ENCODE data around the gene FPR1. TPM values are rescaled to one million over a fixed set of nuclear protein-coding genes. Genes with fewer than 3 reads are reported as not detected.

Gene FPR1
- total and polyA plus RNA-seq, 2 of the 4 experiments (the other 2 are of a cell fraction) = not detected

GRCh38 chr19:51703575-51704515, 47.8 kb downstream of the FPR1 start:
- peak overlapping the region; percentile 82 for H3K27ac ChIP-seq (ENCODE audit: insufficient read depth, low read length)
- H3K79me1 ChIP-seq (ENCODE audit: low read depth in 1 of 2, low read length in 2 of 2) = peaks cover 18 to 45% of the 10 kb centered on the region in 2 experiments
- H3K4me3 ChIP-seq (ENCODE audit: insufficient read depth, low read depth, low read length) = peak overlapping the region; percentile 45
- H4K20me1 ChIP-seq (ENCODE audit: insufficient read depth, low read length) = peaks cover 24% of the 10 kb centered on the region
- H2BK120ac ChIP-seq (ENCODE audit: low read depth, low read length) = no peak overlapping the region
- ChIA-PET POLR2A (ENCODE audit: unreplicated experiment) (interaction anchor here (2.2 kb wide), 1 partner anchor 15 kb away, joined by 7 read pairs; no protein-coding TSS in a partner anchor), CTCF (interaction anchor here (0.9 to 1.3 kb wide), 3 partner anchors 16 to 74 kb away, joined by 3 to 5 read pairs (median 3); no protein-coding TSS in a partner anchor)
- peak overlapping the region; percentile 77 for H2AK9ac ChIP-seq (replicated peaks; ENCODE audit: low read depth, low read length, poor library complexity)
- no TSS peak for BruUV-seq (replicated peaks)
- H3K23ac ChIP-seq (ENCODE audit: low read depth, low read length) = peak overlapping the region; percentile 70; the same call in 1 of the 2 replicates
- H3K4me2 ChIP-seq (ENCODE audit: low read depth, low read length) = peak overlapping the region; percentile 88
- H3K9me3 ChIP-seq (ENCODE audit: control insufficient read depth, insufficient read depth, low read length) = no peaks in the 10 kb centered on the region
- peak; percentile 91 for ATAC-seq (ENCODE audit: low read depth)
- peak overlapping the region; percentile 78 to 82 for H4K8ac ChIP-seq (ENCODE audit: low read depth in 2 of 2, low read length in 2 of 2)
- H3K4ac ChIP-seq (ENCODE audit: low read depth, low read length) = peak overlapping the region; percentile 91
- peak overlapping the region; percentile 58 for H2BK5ac ChIP-seq (ENCODE audit: low read depth, low read length, poor library complexity, severe bottlenecking)
- peak overlapping the region; percentile 22 for H2AK5ac ChIP-seq (ENCODE audit: low read depth, low read length)
- peaks cover 60% of the 10 kb centered on the region for H3K36me3 ChIP-seq (ENCODE audit: control insufficient read depth, insufficient read depth, low read length)
- dilution Hi-C loops (cut with HindIII; ENCODE audit: low sequenced_read_pairs, unreplicated experiment) (no loop called here), in situ Hi-C loops (cut with MboI; ENCODE audit: low sequenced_read_pairs) (no loop called here), intact Hi-C loops (cut with micrococcal nuclease) (no loop called here)
- peak overlapping the region; percentile 54 for H4K91ac ChIP-seq (ENCODE audit: insufficient read depth, low read depth, low read length)
- H2BK20ac ChIP-seq (ENCODE audit: low read depth, low read length) = no peak overlapping the region
- H3K4me1 ChIP-seq (ENCODE audit: control insufficient read depth, insufficient read depth, low read length) = 0 out of 2 replicates have a peak, but pooled peaks cover 2% of the 10 kb centered on the region
- 0% methylated on average over 11 of the region's 74 CpGs; no CpG with 5 or more reads in 1 of the 2 experiments for WGBS, 2 experiments (ENCODE audit: extremely low coverage in 2 of 2, insufficient read length in 1 of 2)
- peak overlapping the region; percentile 87 for H2AFZ ChIP-seq (replicated peaks; ENCODE audit: low read length, poor library complexity)
- peak overlapping the region; percentile 94 for H3K14ac ChIP-seq (replicated peaks; ENCODE audit: low read depth, low read length)
- no peaks in the 10 kb centered on the region for H3K27me3 ChIP-seq (ENCODE audit: control insufficient read depth, insufficient read depth, low read length)
- peak overlapping the region; percentile 36 for H4K5ac ChIP-seq (ENCODE audit: low read depth, low read length)
- H2BK15ac ChIP-seq (ENCODE audit: low read depth, low read length) = no peak overlapping the region
- H3K9ac ChIP-seq (ENCODE audit: low read depth, low read length) = peak overlapping the region; percentile 83
- peaks cover 11% of the 10 kb centered on the region for H3K9me1 ChIP-seq (ENCODE audit: insufficient read depth, low read length)
- H3K56ac ChIP-seq (ENCODE audit: extremely low read depth, insufficient read depth, low read length) = peak overlapping the region; percentile 33
- peak overlapping the region; percentile 22; the same call in 1 of the 2 replicates for H3K18ac ChIP-seq (ENCODE audit: low read depth, low read length)
- peak; percentile 89 for DNase-seq
- TF ChIP-seq RAD21 (IDR thresholded peaks at IDR 0.05; ENCODE audit: low read length) (no peak), RCOR1 (IDR thresholded peaks at IDR 0.05; ENCODE audit: insufficient replicate concordance, low read length) (no peak), USF2 (IDR thresholded peaks at IDR 0.05; ENCODE audit: low read depth, low read length) (peak; percentile 48; the same call in 1 of the 2 replicates), ELK1 (IDR thresholded peaks at IDR 0.05; ENCODE audit: borderline replicate concordance, low read depth, low read length) (no peak), CEBPB (IDR thresholded peaks at IDR 0.05; ENCODE audit: low read depth, low read length) (no peak), CHD1 (IDR thresholded peaks at IDR 0.05; ENCODE audit: low read depth, low read length) (peak; percentile 40; the same call in 1 of the 2 replicates), CTCF (conservative IDR thresholded peaks at IDR 0.05; ENCODE audit: low read depth, low read length) (peak; percentile 46), MAFK (IDR thresholded peaks at IDR 0.05; ENCODE audit: low read depth, low read length) (peak; percentile 11; the same call in 1 of the 2 replicates), MAZ (IDR thresholded peaks at IDR 0.05; ENCODE audit: borderline replicate concordance, low read depth, low read length) (peak; percentile 82; the same call in 1 of the 2 replicates), FOS (IDR thresholded peaks at IDR 0.05; ENCODE audit: low read depth, low read length) (no peak), BHLHE40 (IDR thresholded peaks at IDR 0.05; ENCODE audit: low read depth, low read length) (peak; percentile 85), POLR2A (IDR thresholded peaks at IDR 0.05; ENCODE audit: low read depth, low read length) (peak; percentile 78)
